Measurements from ENCODE around the gene POLR3H.

DNA sequence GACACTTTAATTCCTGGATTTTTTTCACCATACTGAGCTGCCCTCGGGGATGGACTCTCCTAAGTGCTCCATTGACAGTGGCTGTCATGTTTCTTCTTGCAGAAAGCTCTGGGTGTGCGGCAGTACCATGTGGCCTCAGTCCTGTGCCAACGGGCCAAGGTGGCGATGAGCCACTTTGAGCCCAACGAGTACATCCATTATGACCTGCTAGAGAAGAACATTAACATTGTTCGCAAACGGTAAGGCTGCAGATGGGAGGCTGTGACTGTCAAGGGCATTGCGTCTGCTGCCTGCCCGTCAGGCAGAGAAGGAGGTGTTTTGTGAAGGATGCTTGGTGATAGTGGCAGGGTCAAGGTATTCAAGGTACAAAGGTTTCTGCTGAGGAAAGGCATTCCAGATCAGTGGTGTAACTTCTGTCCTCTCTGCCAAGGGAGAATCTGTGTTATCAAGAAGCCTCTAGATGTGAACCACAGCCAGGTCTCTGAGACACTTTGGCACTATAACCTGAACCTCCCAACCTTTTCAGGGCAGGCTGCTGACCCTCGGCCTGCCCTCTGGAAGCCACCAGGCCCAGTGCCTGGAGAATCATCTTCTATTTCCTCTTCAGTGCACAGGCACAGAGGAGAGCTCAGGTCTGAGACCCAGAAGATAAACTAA is 44.5 kb downstream of the POLR3H start:
- no peak for TF ChIP-seq EZH2 (IDR thresholded peaks at IDR 0.05; ENCODE audit: borderline replicate concordance, low read depth, low read length, poor library complexity, severe bottlenecking)
- TF ChIP-seq, protein P1, sequence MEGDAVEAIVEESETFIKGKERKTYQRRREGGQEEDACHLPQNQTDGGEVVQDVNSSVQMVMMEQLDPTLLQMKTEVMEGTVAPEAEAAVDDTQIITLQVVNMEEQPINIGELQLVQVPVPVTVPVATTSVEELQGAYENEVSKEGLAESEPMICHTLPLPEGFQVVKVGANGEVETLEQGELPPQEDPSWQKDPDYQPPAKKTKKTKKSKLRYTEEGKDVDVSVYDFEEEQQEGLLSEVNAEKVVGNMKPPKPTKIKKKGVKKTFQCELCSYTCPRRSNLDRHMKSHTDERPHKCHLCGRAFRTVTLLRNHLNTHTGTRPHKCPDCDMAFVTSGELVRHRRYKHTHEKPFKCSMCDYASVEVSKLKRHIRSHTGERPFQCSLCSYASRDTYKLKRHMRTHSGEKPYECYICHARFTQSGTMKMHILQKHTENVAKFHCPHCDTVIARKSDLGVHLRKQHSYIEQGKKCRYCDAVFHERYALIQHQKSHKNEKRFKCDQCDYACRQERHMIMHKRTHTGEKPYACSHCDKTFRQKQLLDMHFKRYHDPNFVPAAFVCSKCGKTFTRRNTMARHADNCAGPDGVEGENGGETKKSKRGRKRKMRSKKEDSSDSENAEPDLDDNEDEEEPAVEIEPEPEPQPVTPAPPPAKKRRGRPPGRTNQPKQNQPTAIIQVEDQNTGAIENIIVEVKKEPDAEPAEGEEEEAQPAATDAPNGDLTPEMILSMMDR (conservative IDR thresholded peaks at IDR 0.05; ENCODE audit: low read depth, low read length), result no peak

Measured in A673 (cell line).